ENCODE results near the gene DST. TPM values are rescaled to one million over a fixed set of nuclear protein-coding genes. Genes with fewer than 3 reads are reported as not detected.
A peak's percentile ranks its signal among the peaks of the same experiment; 100 is the strongest.

The DST gene
- total and polyA plus RNA-seq, 2 experiments from 2014 or later: 103 to 369 TPM

DNA sequence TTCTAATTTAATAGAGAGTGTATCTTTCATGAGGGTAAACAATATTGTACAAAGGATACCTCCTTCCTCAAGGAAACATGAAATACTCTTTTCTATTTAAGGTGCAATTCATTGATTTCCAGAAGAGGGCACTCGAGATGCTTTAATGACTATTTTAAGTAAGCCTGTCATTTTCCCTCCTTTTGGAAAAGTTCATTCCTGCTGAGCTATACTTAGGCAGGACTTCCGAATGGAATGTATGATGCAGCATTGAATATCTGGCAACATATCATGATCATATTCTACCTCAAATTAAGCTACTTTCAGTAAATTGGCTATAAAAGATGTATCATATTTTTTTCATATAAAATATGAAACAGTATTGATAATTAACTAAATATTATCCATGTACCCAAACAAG is 5.0 kb downstream of the DST start:
- Histone ChIP-seq H3K4me1 (ENCODE audit: insufficient read depth) (no peaks in the 10 kb centered on the region), H3K4me3 (no peak overlapping the region), H2AFZ (no peak overlapping the region), H3K36me3 (replicated peaks; ENCODE audit: insufficient read depth, low read depth) (no peaks in the 10 kb centered on the region), H3K9me3 (ENCODE audit: low read depth) (no peaks in the 10 kb centered on the region), H3K79me2 (no peaks in the 10 kb centered on the region), H3K27ac (no peak overlapping the region), H4K20me1 (ENCODE audit: insufficient read depth, poor library complexity, severe bottlenecking) (no peaks in the 10 kb centered on the region), H3K9me2 (replicated peaks; ENCODE audit: insufficient read depth) (no peaks in the 10 kb centered on the region), H3K4me2 (no peak overlapping the region), H3K27me3 (no peaks in the 10 kb centered on the region)
- peak; percentile 70 for DNase-seq (ENCODE audit: low spot score)
- WGBS (ENCODE audit: low lambda C conversion rate, missing lambda C conversion rate): 22% methylated on average over 2 of the region's 2 CpGs
- peak; percentile 72 for TF ChIP-seq CTCF (IDR thresholded peaks at IDR 0.05; ENCODE audit: poor library complexity)
- TF ChIP-seq EZH2phosphoT487 (IDR thresholded peaks at IDR 0.05; ENCODE audit: low read depth, severe bottlenecking, unreplicated experiment): no peak

DNA sequence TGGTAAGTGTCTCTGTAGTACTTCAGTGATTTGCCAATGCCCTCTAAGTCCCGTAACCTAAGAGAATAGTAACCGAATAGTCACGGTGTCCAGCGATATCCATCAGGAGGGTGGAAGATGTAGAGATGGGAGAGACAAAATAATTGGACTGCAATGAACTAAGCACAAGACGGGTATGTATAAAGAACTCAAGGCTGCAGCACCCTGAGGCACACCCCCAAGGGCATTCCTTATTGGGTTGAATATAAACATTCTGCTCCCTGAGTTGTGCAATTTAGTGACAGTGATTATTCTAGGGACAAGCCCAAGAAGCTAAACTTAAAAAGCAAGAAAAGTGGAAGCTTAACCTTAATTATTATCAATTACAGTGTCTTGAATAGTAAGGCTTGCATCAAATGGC is 14.6 kb downstream of the DST start:
- Histone ChIP-seq H3K9me2 (replicated peaks; ENCODE audit: insufficient read depth) (no peaks in the 10 kb centered on the region), H3K9me3 (ENCODE audit: low read depth) (no peaks in the 10 kb centered on the region), H3K27me3 (no peaks in the 10 kb centered on the region), H3K4me2 (no peak overlapping the region), H3K4me1 (ENCODE audit: insufficient read depth) (no peaks in the 10 kb centered on the region), H3K27ac (no peak overlapping the region), H3K36me3 (replicated peaks; ENCODE audit: insufficient read depth, low read depth) (peaks cover 4% of the 10 kb centered on the region), H3K79me2 (no peaks in the 10 kb centered on the region), H3K4me3 (no peak overlapping the region), H4K20me1 (ENCODE audit: insufficient read depth, poor library complexity, severe bottlenecking) (no peaks in the 10 kb centered on the region), H2AFZ (no peak overlapping the region)
- no peak for DNase-seq (ENCODE audit: low spot score)
- WGBS (ENCODE audit: low lambda C conversion rate, missing lambda C conversion rate): 95% methylated on average over 5 of the region's 5 CpGs
- TF ChIP-seq EZH2 (IDR thresholded peaks at IDR 0.05; ENCODE audit: borderline replicate concordance): no peak
- TF ChIP-seq EZH2phosphoT487 (IDR thresholded peaks at IDR 0.05; ENCODE audit: low read depth, severe bottlenecking, unreplicated experiment): no peak
- no peak for TF ChIP-seq CTCF (IDR thresholded peaks at IDR 0.05; ENCODE audit: poor library complexity)

DNA sequence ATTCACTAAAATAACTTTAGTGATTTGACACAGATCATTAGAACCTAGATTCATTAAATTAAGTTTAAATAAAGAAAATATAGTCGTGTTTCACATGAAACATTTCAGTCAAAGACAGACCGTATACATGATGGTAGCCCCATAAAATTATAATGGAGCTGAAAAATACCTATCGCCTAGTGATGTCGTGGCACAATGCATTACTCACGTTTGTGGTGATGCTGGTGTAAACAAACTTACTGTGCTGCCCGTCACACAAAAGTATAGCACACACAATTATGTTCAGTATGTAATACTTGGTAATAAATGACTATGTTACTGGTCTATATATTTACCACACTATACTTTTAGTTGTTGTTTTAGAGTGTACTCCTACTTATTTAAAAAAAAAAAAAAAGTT is 17.3 kb downstream of the DST start:
- peak overlapping the region; percentile 18 for H3K27ac ChIP-seq
- no peaks in the 10 kb centered on the region for H3K27me3 ChIP-seq
- H3K4me2 ChIP-seq: no peak overlapping the region
- no peaks in the 10 kb centered on the region for H3K9me2 ChIP-seq (replicated peaks; ENCODE audit: insufficient read depth)
- no peaks in the 10 kb centered on the region for H3K9me3 ChIP-seq (ENCODE audit: low read depth)
- WGBS (ENCODE audit: low lambda C conversion rate, missing lambda C conversion rate): 87% methylated on average over 6 of the region's 6 CpGs
- no peak overlapping the region for H2AFZ ChIP-seq
- H3K4me1 ChIP-seq (ENCODE audit: insufficient read depth): no peaks in the 10 kb centered on the region
- no peaks in the 10 kb centered on the region for H3K79me2 ChIP-seq
- TF ChIP-seq EZH2phosphoT487 (IDR thresholded peaks at IDR 0.05; ENCODE audit: low read depth, severe bottlenecking, unreplicated experiment): no peak
- TF ChIP-seq CTCF (IDR thresholded peaks at IDR 0.05; ENCODE audit: poor library complexity): no peak
- no peak for TF ChIP-seq EZH2 (IDR thresholded peaks at IDR 0.05; ENCODE audit: borderline replicate concordance)
- no peak for DNase-seq (ENCODE audit: low spot score)
- no peaks in the 10 kb centered on the region for H4K20me1 ChIP-seq (ENCODE audit: insufficient read depth, poor library complexity, severe bottlenecking)
- no peak overlapping the region for H3K4me3 ChIP-seq
- no peaks in the 10 kb centered on the region for H3K36me3 ChIP-seq (replicated peaks; ENCODE audit: insufficient read depth, low read depth)

GRCh38 chr6:56624728-56625069 is 18.0 kb downstream of the DST start:
- WGBS (ENCODE audit: low lambda C conversion rate, missing lambda C conversion rate): 86% methylated on average over 1 of the region's 1 CpG
- Histone ChIP-seq H3K27ac (no peak overlapping the region), H3K4me2 (no peak overlapping the region)

More at GRCh38 chr6:56624728-56625069, 18.0 kb downstream of the DST start:
- DNase-seq (ENCODE audit: low spot score): no peak
- no peak for TF ChIP-seq EZH2 (IDR thresholded peaks at IDR 0.05; ENCODE audit: borderline replicate concordance)
- no peak for TF ChIP-seq EZH2phosphoT487 (IDR thresholded peaks at IDR 0.05; ENCODE audit: low read depth, severe bottlenecking, unreplicated experiment)
- TF ChIP-seq CTCF (IDR thresholded peaks at IDR 0.05; ENCODE audit: poor library complexity): no peak
- no peaks in the 10 kb centered on the region for H4K20me1 ChIP-seq (ENCODE audit: insufficient read depth, poor library complexity, severe bottlenecking)
- H3K79me2 ChIP-seq: no peaks in the 10 kb centered on the region
- H3K4me3 ChIP-seq: no peak overlapping the region
- no peak overlapping the region for H2AFZ ChIP-seq
- H3K36me3 ChIP-seq (replicated peaks; ENCODE audit: insufficient read depth, low read depth): no peaks in the 10 kb centered on the region
- no peaks in the 10 kb centered on the region for H3K9me2 ChIP-seq (replicated peaks; ENCODE audit: insufficient read depth)
- H3K4me1 ChIP-seq (ENCODE audit: insufficient read depth): no peaks in the 10 kb centered on the region
- no peaks in the 10 kb centered on the region for H3K9me3 ChIP-seq (ENCODE audit: low read depth)
- H3K27me3 ChIP-seq: no peaks in the 10 kb centered on the region

All from hepatocyte (in vitro differentiated cells).